PC-9 (cell line): Measurements from ENCODE around the gene WAPL. TPM values are rescaled to one million over a fixed set of nuclear protein-coding genes. Genes with fewer than 3 reads are reported as not detected.
"Not testable (repeated sequence)": the region's sequence is repeated elsewhere in the genome, so short reads cannot be mapped to it uniquely, and the experiment has no call there.

Source experiments
- Bru-seq: library from RNA; stranded (reverse); fragments of 400-500 nt; gene quantifications from one replicate; lab custom pipeline; 2021; lab: Mats Ljungman, UMichigan
- BruChase-seq, 2 experiments: library from RNA; stranded (reverse); fragments of 400-500 nt; gene quantifications; one replicate each; lab custom pipeline; 2021; lab: Mats Ljungman, UMichigan
- BruUV-seq: library from RNA; stranded (reverse); fragments of 400-500 nt; replicated peaks from 2 replicates; lab custom pipeline; 2021; lab: Mats Ljungman, UMichigan
- CTCF ChIA-PET: fragments of 300-600 bp; sonication (Branson Sonifier 250); formaldehyde crosslinking; loops from one replicate; lab custom pipeline; 2022; ENCODE audit warnings: antibody characterized with exemption; lab: Charles Lee
- POLR2A ChIA-PET: fragments of 300-600 bp; sonication (Branson Sonifier 250); formaldehyde crosslinking; loops from one replicate; lab custom pipeline; 2022; ENCODE audit warnings: antibody characterized with exemption; ENCODE audit not compliant: unreplicated experiment; lab: Charles Lee
- DNase-seq, 2 experiments: peaks; one replicate each; pipeline versions ENCODE4 v3.0.0 to v3.0.0-alpha.2; 2015 to 2022; ENCODE audit warnings: mixed read lengths in 1 of 2
- H2AFZ ChIP-seq: fragments of 200-600 bp; sonication (generic); 2 replicates; pipeline ENCODE4 v1.8.1; 2017; ENCODE audit warnings: antibody characterized with exemption
- H3F3A ChIP-seq: fragments of 200-600 bp; sonication (generic); 2 replicates; pipeline ENCODE4 v1.8.1; 2017; ENCODE audit warnings: antibody characterized with exemption, mild to moderate bottlenecking, low read depth; ENCODE audit not compliant: insufficient read depth
- H3K27ac ChIP-seq: fragments of 200-600 bp; sonication (generic); 2 replicates; pipeline ENCODE4 v1.6.1; 2016; ENCODE audit warnings: mixed run types
- H3K27me3 ChIP-seq: fragments of 200-600 bp; sonication (generic); 2 replicates; pipeline ENCODE4 v1.6.1; 2016; ENCODE audit warnings: low read depth, mixed run types; ENCODE audit not compliant: insufficient read depth
- H3K36me3 ChIP-seq: fragments of 200-600 bp; sonication (generic); 2 replicates; pipeline ENCODE4 v1.6.1; 2016; ENCODE audit warnings: low read depth, mixed run types
- H3K4me1 ChIP-seq: fragments of 200-600 bp; sonication (generic); replicated peaks from 2 replicates; pipeline ENCODE4 v1.6.1; 2016; ENCODE audit warnings: mixed run types; ENCODE audit not compliant: insufficient read depth
- H3K4me2 ChIP-seq: fragments of 200-600 bp; sonication (generic); 2 replicates; pipeline ENCODE4 v1.6.1; 2017; ENCODE audit warnings: mixed run types
- H3K4me3 ChIP-seq: fragments of 200-600 bp; sonication (generic); 2 replicates; pipeline ENCODE4 v1.6.1; 2016; ENCODE audit warnings: mixed run types
- H3K79me2 ChIP-seq: fragments of 200-600 bp; sonication (generic); 2 replicates; pipeline ENCODE4 v1.6.1; 2017; ENCODE audit warnings: low read depth, mixed run types
- H3K9me2 ChIP-seq: fragments of 200-600 bp; sonication (generic); 2 replicates; pipeline ENCODE4 v1.8.1; 2017; ENCODE audit warnings: mild to moderate bottlenecking; ENCODE audit not compliant: insufficient read depth
- H3K9me3 ChIP-seq: fragments of 200-600 bp; sonication (generic); 2 replicates; pipeline ENCODE4 v1.8.1; 2016; ENCODE audit warnings: low read depth; ENCODE audit not compliant: insufficient read depth
- H4K20me1 ChIP-seq: fragments of 200-600 bp; sonication (generic); 2 replicates; pipeline ENCODE4 v1.8.1; 2017; ENCODE audit not compliant: insufficient read depth
- EZH2 ChIP-seq: fragments of 200-600 bp; sonication (generic); IDR thresholded peaks from 2 replicates; pipeline ENCODE4 v1.8.0; 2017; ENCODE audit warnings: antibody characterized with exemption, low read depth
- intact Hi-C: fragments of 100-400 bp; cut with micrococcal nuclease; formaldehyde crosslinking; loops from one replicate; pipeline ENCODE4 v1.10.0; 2022; ENCODE audit not compliant: unreplicated experiment
- long read RNA-seq: library from polyadenylated mRNA; stranded (forward); transcript quantifications from one replicate; pipeline ENCODE4 v2.0.0, GENCODE V29; 2022
- total RNA-seq: library from RNA; stranded (reverse); gene quantifications from 2 replicates; pipeline ENCODE4 v1.2.3, GENCODE V29; 2021
- TF ChIP-seq, protein P1 (sequence below): fragments of 200-600 bp; sonication (generic); conservative IDR thresholded peaks from 2 replicates; pipeline ENCODE4 v1.6.1; 2017; ENCODE audit warnings: mixed run types, antibody characterized with exemption, mild to moderate bottlenecking, moderate library complexity

The WAPL gene
- 17.9 and 20.9 TPM in 2 replicates for total RNA-seq
- percentile 88 among the genes with signal in this experiment for Bru-seq, nascent RNA
- percentile 88 among the genes with signal in this experiment for BruChase-seq, experiment 1, labeled RNA remaining after a 2-hour chase
- BruChase-seq, experiment 2, labeled RNA remaining after a 6-hour chase, result percentile 81 among the genes with signal in this experiment
- long read RNA-seq, full-length matches to known transcripts, result 20 of 38 reads
- long read RNA-seq, partial matches to known transcripts, result 3 of 38 reads
- long read RNA-seq, other reads (novel, unspliced or antisense), result 15 of 38 reads

GRCh38 chr10:86521678-86522509 is at the start of gene WAPL:
Gene WAPL, minus strand, starts transcription at chr10:86521792. Its CDS starts 3,723 bp downstream, at chr10:86518069.
- peak within 1 kb of the TSS; percentile 89 for H3K4me2 ChIP-seq
- H2AFZ ChIP-seq, result peak within 1 kb of the TSS; percentile 99
- peaks cover 28% of the 10 kb centered on the region for H3K4me1 ChIP-seq
- intact Hi-C loops, result loop anchor here (2.0 kb wide), 2 partner anchors 63 to 127 kb away; no protein-coding TSS in a partner anchor
- no peaks in the 10 kb centered on the region for H3K9me2 ChIP-seq
- H3K79me2 ChIP-seq, result peaks cover 66% of the 10 kb centered on the region
- BruUV-seq, result no TSS peak
- no peaks in the 10 kb centered on the region for H3K27me3 ChIP-seq
- H4K20me1 ChIP-seq, result peaks cover 33% of the 10 kb centered on the region
- peak; percentile 74 to 92 for DNase-seq
- no peaks in the 10 kb centered on the region for H3K9me3 ChIP-seq
- peaks cover 9% of the 10 kb centered on the region; the same call in 1 of the 2 replicates for H3K36me3 ChIP-seq
- H3K27ac ChIP-seq, result peak within 1 kb of the TSS; percentile 56
- H3K4me3 ChIP-seq, result peak within 1 kb of the TSS; percentile 79
- POLR2A ChIA-PET, result no interaction called here
- CTCF ChIA-PET, result interaction anchor here (0.5 to 0.6 kb wide), 2 partner anchors 33 to 135 kb away, joined by 3 read pairs; no protein-coding TSS in a partner anchor
- TF ChIP-seq, protein P1, sequence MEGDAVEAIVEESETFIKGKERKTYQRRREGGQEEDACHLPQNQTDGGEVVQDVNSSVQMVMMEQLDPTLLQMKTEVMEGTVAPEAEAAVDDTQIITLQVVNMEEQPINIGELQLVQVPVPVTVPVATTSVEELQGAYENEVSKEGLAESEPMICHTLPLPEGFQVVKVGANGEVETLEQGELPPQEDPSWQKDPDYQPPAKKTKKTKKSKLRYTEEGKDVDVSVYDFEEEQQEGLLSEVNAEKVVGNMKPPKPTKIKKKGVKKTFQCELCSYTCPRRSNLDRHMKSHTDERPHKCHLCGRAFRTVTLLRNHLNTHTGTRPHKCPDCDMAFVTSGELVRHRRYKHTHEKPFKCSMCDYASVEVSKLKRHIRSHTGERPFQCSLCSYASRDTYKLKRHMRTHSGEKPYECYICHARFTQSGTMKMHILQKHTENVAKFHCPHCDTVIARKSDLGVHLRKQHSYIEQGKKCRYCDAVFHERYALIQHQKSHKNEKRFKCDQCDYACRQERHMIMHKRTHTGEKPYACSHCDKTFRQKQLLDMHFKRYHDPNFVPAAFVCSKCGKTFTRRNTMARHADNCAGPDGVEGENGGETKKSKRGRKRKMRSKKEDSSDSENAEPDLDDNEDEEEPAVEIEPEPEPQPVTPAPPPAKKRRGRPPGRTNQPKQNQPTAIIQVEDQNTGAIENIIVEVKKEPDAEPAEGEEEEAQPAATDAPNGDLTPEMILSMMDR, result no peak
- no peaks in the 10 kb centered on the region for H3F3A ChIP-seq

- H4K20me1 ChIP-seq, result no peaks in the 10 kb centered on the region
- H3K79me2 ChIP-seq, result no peaks in the 10 kb centered on the region
- ChIA-PET CTCF (no interaction called here), POLR2A (no interaction called here)
- no peak overlapping the region for H3K4me3 ChIP-seq
- no peaks in the 10 kb centered on the region for H3K9me2 ChIP-seq
- H3F3A ChIP-seq, result no peaks in the 10 kb centered on the region
- no peaks in the 10 kb centered on the region for H3K27me3 ChIP-seq
- H2AFZ ChIP-seq, result no peak overlapping the region
- no peaks in the 10 kb centered on the region for H3K4me1 ChIP-seq
- DNase-seq, result no peak
- intact Hi-C loops, result no loop called here
- TF ChIP-seq, protein P1, result no peak
- TF ChIP-seq EZH2, result no peak
- BruUV-seq, result no TSS peak
- H3K36me3 ChIP-seq, result no peaks in the 10 kb centered on the region
- H3K4me2 ChIP-seq, result no peak overlapping the region
- H3K9me3 ChIP-seq, result no peaks in the 10 kb centered on the region
- no peak overlapping the region for H3K27ac ChIP-seq
Observed at GRCh38 chr10:86569335-86569734, 47.7 kb upstream of the WAPL start.

DNA sequence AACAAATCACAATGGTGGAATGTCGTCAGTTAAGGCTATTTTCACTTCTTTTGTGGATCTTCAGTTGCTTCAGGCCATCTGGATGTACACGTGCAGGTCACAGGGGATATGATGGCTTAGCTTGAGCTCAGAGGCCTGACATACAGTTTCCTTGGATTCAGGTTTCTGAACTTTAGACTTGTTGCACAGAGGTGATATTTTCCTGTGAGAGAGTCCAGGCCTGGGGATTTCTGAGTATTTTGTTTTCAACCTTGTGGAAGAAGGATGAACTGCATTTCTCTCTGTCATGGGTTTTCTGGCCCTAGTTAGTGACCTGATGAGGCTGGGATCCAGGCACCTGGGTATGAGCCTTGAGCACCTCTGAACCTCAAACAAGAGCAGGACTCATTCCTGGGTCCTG is 44.9 kb upstream of the WAPL start:
- H3K4me2 ChIP-seq, H3K36me3 ChIP-seq, H3K27me3 ChIP-seq, H4K20me1 ChIP-seq, CTCF ChIA-PET, POLR2A ChIA-PET, H3K9me3 ChIP-seq, DNase-seq, H3K79me2 ChIP-seq, H3K4me3 ChIP-seq, H3K4me1 ChIP-seq, H3K27ac ChIP-seq, H3F3A ChIP-seq, H2AFZ ChIP-seq, H3K9me2 ChIP-seq, intact Hi-C loops, BruUV-seq: not testable (repeated sequence)

GRCh38 chr10:86563338-86563737 is 41.7 kb upstream of the WAPL start:
- intact Hi-C loops, H2AFZ ChIP-seq, H3K36me3 ChIP-seq, POLR2A ChIA-PET, H3K4me1 ChIP-seq, DNase-seq, H3K27ac ChIP-seq, H3K79me2 ChIP-seq, H3K9me3 ChIP-seq, H4K20me1 ChIP-seq, H3K4me2 ChIP-seq, H3K27me3 ChIP-seq, H3K4me3 ChIP-seq, H3K9me2 ChIP-seq, BruUV-seq, CTCF ChIA-PET, H3F3A ChIP-seq: not testable (repeated sequence)

DNA sequence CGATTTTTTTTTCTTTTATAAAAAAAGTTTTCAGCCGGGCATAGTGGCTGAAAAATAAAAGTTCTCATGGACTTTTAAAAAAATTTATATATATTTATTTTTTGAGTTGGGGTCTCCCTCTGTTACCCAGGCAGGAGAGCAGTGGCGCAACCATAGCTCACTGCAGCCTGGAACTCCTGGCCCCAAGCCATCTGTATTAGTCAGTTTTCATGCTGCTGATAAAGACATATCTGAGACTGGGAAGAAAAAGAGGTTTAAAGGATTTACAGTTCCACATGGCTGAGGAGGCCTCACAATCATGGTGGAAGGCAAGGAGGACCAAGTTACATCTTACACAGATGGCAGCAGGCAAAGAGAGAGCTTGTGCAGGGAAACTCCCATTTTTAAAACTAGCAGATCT is 37.1 kb upstream of the WAPL start:
- H3K4me2 ChIP-seq, H3K79me2 ChIP-seq, H3K36me3 ChIP-seq, H3K27ac ChIP-seq, H3K4me3 ChIP-seq, H3K27me3 ChIP-seq, H3K9me2 ChIP-seq, H3K4me1 ChIP-seq, H3K9me3 ChIP-seq, H3F3A ChIP-seq, POLR2A ChIA-PET, H4K20me1 ChIP-seq, BruUV-seq, intact Hi-C loops, H2AFZ ChIP-seq, CTCF ChIA-PET, DNase-seq: not testable (repeated sequence)
